HG03354 (cell line): ENCODE data around the gene MTR.

Experiments
- ATAC-seq: cut with Tn5 transposase; IDR thresholded peaks from one replicate; pipeline ENCODE4 v1.9.1; 2021; ENCODE audit warnings: mild to moderate bottlenecking; ENCODE audit not compliant: unreplicated experiment, poor library complexity, severe bottlenecking

The MTR gene

GRCh38 chr1:236942431-236942830 lies 147.3 kb downstream of the MTR start:
- ATAC-seq = no peak

GRCh38 chr1:236944556-236944955 lies 149.5 kb downstream of the MTR start:
- no peak for ATAC-seq

DNA sequence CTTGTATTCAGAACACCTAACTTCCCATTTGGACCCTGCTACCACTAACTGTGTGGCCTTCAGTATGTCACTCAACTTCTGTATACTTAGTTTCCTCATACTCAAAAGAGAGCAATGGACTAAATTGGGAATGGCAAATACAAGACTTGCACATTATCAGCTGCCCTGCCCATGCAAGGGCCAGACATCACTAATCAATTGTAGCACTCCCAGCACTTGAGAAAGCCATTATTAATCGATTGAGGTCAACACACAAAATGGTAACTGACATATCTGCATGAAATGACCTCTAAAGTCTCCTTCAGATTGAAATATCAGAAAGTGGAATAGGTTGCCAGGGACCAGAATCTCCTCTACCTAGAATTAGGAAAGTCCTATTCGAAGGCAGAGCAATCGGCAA lies 149.9 kb downstream of the MTR start:
- ATAC-seq = no peak

DNA sequence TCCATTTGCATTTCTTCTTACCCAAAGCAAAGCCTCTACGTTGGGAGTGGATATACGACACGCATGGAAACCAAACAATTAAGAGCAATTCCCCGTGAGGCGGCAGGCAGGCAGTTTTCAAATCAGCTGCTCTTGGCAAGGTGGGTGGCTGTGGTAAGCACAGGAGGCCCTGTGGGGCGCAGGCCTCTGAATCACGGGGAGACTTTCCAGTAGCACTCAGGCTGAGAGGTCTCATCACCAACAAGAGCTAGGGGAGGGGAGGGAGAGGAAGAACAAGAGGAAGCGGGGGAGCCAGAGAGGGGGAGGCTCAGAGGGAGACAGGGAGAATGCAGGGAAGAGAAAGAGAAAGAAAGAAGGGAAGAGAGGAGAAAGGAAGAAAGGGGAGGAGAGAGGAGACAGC lies 152.7 kb downstream of the MTR start:
- no peak for ATAC-seq

GRCh38 chr1:236948381-236948780 lies 153.3 kb downstream of the MTR start:
- no peak for ATAC-seq

DNA sequence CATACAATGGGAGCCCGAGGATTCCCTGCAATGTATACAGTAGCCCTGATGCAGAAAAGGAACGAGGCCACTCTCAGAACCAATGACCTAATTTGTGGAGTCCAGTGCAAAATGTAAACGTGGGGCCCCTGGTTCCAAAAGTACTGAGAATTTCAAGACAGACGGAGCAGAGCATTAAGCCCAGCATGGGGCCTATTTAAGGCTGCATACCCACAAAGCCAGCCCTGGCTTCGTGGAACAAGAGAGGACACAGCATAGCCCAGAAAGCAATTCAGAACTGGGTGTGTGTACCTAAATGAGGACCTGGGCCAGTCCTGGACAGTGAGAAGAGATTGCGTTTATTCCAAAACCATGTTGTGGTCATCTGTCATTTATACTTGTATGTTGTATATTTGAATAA lies 153.9 kb downstream of the MTR start:
- ATAC-seq = no peak

DNA sequence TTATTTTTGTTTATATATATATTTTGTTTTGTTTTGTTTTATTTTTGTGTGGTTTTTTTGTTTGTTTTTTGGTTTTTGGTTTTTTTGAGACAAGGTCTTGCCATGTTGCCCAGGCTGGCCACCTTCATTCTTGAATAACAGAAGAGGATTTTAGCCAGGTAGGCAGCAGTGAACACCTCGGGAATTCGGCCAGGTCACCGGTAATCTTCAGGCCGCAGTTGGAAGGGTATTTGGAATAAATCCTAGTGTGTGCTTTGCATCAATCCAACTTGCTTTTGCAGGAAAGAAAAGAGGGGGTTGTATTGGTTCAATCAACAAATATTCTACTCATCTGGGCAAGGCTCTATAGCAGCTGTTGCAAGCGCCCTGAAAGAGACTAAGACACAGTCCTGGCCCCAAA lies 155.3 kb downstream of the MTR start:
- no peak for ATAC-seq

- ATAC-seq = no peak
These were observed 156.6 kb downstream of the MTR start for GRCh38 chr1:236951672-236952071.

DNA sequence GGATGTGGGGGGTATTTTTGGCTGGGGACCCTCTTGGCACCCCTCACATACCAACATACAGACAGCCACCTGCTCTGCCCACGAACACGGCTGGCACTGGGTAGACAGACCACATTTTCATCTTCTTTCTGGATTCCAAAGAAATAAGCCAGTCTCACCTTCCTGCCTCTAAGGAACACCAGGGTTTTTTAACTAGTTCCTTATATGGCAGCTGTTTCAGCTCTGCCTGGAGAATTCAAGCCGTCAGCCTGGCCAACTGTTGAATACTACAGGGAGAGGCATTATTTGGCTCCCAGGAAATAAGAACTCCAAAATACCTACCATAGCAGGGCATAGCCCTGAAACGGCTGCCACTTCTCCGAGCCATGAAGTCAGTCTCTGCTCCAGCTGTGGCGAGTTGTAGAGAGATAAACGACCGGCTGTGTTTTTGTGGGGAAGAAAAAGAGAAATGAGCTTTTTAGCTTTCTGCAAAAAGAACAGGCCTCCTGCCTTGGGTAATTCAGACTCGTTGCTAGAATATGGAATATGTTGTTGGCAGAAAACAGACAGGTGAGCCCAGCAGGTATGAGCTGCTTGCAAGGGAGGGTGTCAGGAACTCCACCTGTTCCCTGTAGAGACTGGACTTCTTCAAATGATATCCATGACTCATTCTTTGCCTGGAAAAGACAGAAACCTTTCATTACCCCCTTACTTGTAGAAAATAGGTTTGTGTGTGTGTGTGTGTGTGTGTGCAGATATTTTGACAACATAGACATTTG lies 157.3 kb downstream of the MTR start:
- no peak for ATAC-seq

DNA sequence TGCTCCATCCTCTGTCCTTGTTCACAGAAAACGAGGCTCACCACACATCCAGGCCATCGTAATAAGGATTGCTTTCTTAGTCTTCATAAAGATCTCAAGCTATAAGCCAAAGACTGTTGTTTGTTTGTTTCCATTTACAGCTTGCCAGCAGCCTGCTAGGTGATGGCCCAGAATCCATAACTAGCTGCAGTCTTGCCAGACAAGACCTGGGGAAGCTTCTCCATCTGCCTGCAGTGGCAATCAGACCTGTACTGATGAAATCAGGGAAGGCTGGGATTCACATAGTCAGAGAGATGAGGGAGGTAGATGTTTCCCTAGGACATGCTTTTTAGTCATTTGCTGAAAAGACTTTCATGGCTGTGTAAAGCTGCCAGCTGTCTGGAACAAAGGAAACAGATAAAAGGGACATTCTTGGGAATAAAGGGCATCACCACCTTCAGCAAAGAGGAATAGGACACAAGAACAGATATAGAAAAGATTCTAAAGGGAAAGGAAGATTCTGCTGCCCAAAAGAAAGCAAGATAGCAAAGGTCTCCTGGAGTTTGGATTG lies 158.1 kb downstream of the MTR start:
- no peak for ATAC-seq
